Posterior vena cava (tissue), 2 donors: ENCODE data around the gene CD96. TPM values are rescaled to one million over a fixed set of nuclear protein-coding genes. Genes with fewer than 3 reads are reported as not detected.
"Not testable (repeated sequence)": the region's sequence is repeated elsewhere in the genome, so short reads cannot be mapped to it uniquely, and the experiment has no call there.

Experiments
- DNase-seq: peaks from one replicate; pipeline ENCODE4 v3.0.0-alpha.2; 2020; ENCODE audit warnings: low spot score
- intact Hi-C, 2 donors: fragments of 100-400 bp; cut with DNase I; formaldehyde crosslinking; loops; one replicate each; pipeline versions ENCODE4 v1.14.1 to v1.14.2; 2022 to 2023
- total RNA-seq, 2 donors: library from RNA; stranded (reverse); fragmentation: NEBNext Ultra II Directional; extraction: Animal tissue kit (Norgen Biotek cat#: 25700); gene quantifications; one replicate each; pipeline ENCODE4 v1.2.1, GENCODE V29; 2021
- donor health status: DM: yes; HTN: yes; CAD: no.
- donor health status: DM: yes; HTN: yes; CAD: no.

Gene CD96
- total RNA-seq, 2 donors from 2014 or later, result 1.1 to 2.5 TPM

DNA sequence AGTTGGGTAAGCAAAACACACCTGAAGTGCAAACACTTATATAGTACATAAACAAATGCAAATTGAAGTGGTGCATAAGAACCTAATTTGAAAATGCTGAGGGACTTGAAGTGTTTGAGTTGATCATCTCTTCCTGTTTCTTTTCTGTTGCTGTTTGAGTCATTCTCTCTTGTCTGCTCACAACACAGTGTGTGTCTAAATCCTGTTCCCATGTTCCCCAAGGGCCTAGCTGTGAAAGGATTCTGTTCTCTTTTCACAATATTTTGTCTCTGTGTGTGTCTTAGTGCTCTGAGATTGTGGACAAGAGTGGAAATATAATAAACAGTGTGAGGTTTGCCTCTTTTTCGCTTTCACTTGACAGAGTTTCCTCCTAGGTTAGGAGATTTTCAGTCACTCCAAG is 6.1 kb downstream of the CD96 start:
- no peak for DNase-seq
- intact Hi-C loops, result no loop called here

DNA sequence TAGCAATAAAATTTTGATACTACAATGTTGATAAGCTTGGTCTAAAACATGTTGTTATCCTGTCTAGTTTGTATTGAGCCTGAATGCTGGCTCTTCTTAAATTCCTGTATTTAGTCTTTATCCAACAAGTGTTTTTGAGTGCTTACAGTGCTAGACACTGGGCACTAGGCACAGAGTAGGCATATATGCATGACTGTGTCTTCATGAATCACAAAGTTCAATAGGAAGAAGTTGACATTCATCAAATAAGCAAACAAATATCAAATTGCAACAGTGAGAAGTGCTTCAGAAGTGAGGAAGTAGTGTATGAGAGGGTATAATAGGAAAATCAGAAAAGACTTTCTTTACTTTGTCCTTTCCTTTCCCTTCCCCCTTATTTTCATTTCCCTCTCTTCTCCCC is 6.8 kb downstream of the CD96 start:
- intact Hi-C loops, result no loop called here
- no peak for DNase-seq

DNA sequence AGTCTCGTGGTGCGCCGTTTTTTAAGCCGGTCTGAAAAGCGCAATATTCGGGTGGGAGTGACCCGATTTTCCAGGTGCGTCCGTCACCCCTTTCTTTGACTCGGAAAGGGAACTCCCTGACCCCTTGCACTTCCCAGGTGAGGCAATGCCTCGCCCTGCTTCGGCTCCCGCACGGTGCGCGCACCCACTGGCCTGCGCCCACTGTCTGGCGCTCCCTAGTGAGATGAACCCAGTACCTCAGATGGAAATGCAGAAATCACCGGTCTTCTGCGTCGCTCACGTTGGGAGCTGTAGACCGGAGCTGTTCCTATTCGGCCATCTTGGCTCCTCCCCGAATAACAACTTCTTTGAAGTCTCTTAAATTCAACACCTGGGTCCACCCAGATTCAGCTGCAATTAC is 19.9 kb downstream of the CD96 start:
- DNase-seq, intact Hi-C loops: not testable (repeated sequence)

DNA sequence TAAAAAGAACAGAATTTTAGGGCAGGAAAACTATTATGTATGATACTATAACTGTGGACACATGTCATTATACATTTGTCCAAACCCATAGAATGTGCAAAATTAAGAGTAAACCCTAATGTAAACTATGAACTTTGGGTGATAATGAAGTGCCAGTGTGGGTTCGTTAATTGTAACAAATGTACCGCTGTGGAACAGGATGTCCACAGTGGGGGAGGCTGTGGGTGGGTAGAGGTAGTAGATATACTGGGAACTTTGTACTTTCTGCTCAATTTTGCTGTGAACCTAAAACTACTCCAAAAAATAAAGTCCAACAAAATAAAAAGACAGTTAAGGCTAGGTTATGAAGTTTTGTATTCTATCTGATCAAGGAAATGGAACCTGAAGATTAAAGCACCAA is 24.8 kb downstream of the CD96 start:
- intact Hi-C loops, result no loop called here
- no peak for DNase-seq

DNA sequence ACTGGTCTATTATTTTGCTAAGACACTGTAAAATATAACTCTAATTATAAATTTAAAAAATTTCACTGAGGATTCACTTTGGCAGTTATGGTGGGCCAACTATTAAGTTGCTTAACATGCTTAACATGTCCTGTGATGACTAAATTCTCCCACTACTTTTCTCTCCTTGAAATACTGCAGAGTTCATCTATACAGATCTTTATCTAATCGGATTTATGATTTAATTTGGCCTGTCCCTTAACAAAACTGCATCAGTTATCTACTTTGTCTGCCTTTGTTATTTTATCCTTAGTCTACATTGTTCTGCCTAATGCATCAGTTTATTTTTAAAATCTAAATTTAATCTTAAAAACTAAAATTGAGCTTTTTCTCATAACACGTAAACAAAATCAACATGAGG is 26.4 kb downstream of the CD96 start:
- intact Hi-C loops, result no loop called here
- no peak for DNase-seq

DNA sequence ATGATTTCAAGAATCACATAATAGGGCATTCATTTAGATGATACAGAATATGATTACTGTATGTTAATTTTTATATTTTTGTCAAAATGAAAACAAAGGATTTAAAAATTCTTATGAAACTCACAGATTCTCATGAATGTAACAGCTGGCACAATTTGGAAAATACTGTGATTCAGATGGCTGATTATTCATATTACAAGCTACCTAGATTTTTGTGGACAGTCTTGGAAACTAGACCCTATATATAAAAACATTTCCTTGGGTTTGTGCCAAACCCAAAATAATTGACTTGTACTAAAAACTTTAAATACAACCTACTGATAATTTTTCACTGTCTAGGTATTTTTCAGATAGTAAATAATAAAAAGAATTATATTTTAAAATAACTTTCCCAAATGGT is 26.9 kb downstream of the CD96 start:
- DNase-seq, result no peak

DNA sequence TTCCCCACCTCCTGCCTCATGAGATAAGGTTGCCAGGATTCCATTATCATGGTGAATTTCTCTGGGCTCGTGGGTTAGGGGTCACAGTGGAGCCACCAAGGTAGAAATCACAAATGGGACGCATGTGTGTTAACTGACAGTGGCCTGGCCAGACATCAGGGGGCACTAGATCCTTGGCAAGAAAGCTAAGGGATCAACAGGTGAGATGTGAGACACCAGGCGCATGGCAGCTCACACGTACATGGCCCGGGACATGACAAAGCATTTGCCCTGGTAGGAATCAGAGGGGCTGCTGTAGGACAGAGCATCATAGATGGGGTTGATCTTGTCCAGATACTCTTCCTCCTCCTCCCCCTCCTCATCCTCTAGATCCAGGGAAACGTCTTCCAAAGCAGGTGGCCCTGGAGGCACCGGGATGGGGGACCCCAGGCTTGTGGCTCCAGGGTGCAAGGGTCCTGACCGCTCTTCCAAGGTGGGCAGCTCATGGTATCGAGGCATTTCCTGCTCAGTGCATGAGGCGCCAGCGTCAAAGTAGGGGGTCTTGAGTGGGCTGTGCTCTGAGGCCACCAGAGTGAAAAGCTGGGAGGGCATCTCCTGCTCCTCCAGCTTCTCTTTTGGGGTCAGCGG is 28.5 kb downstream of the CD96 start:
- intact Hi-C loops, result no loop called here
- no peak for DNase-seq

More for the DNA sequence above, 26.9 kb downstream of the CD96 start:
- intact Hi-C loops, result no loop called here

DNA sequence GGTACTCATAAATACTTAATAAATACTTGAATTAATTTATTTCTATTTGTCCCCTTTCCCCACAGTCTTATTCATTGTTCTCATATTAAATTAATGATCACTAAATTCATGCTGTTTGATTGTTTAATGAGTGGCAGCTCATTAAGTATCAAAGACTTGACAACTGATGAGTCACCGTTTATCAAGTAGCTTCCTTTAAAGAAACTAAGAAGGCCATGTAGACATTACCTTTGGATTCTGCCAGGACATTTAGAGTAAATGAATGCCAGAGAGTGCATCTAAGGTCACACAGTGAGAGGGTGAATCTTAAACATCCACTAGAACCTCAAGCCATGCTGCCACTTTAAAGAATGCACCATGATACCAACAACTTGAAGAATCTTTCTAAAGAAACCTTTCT is 29.3 kb downstream of the CD96 start:
- intact Hi-C loops, result no loop called here

DNA sequence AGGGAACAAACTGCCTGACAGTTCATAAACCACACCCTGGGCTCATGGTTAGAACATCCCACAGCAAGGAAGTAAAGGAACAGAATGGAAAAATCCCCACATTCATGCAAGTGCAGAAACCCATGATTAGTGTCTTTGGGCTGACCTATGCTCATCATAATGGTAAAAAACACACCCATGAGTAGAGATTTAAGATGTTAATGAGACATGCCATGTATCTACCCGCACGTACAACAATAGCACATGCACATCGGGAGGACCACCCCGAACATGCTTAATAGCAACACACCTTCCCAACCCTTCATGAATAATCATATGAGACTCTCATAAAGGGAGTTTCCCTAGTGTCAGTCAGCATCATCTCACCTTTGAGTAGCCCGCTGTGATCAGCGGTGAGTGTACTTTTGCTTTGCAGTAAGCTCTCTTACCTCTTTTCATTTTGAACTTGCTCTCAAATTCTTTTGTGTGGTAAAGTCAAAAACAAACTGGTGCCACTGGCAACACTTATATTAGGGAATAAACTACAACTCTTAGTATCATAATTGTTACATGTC is 30.0 kb downstream of the CD96 start:
- DNase-seq, result no peak

More for the DNA sequence above, 29.3 kb downstream of the CD96 start:
- DNase-seq, result no peak

DNA sequence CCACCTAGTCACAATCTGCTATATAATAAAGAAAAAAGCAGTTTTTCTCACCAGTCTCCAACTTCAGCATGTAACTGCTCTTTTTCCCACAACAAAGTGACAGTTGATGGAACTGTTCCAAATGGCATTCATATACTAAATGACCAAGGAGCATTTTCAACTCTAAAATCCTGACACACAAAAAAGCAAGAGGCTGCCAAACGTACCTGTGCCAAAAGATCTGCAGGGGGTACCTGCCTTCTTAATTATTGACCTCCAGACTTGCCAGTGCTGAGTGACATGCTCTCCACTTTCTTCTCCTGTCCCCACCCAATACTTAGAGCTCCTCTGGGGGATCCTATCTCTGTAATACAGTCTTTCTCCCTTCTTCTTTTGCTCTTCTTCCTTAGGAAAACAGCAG is 35.1 kb downstream of the CD96 start:
- intact Hi-C loops, result no loop called here
- no peak for DNase-seq

More for the DNA sequence above, 30.0 kb downstream of the CD96 start:
- intact Hi-C loops, result no loop called here

DNA sequence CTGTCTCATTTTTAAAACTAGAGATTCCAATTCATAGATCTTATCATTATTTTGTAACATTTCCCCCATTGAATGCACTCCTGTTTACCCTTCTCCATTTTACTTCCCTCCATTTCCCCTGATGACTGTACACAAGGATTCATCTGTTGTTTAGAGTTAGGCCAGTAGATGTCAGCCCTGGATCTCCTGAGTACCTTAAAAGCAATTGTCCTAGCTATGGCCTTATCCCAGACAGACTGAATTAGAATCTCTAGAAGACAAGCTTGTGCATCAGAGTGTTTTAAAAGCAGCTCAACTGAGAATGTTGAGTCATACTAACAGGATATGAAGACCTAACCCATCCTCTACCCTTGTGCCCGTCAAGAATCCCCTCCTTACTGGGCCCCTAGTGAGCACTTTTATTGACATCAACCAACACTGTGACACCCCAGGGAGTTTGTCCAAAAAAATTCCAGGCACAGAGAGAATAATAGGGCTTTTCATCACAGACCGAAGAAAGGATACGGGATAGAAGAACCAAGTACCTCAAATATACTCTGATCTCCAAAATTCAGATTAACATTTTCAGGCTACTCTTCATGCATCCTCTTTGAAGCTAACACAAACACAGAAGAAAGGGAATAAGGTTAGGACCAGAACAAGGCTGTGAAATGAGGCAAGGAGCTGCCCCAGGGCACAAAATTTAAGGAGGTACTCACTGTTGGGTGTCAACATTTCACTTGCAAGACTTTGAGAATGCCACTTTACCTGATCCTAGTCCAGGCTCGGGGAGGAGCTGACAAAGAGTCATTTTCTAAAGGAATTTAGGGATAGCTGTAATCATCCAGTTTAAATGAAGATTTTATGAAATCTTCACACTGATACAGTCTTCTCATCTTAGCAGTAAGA is 36.0 kb downstream of the CD96 start:
- no peak for DNase-seq
- intact Hi-C loops, result no loop called here

DNA sequence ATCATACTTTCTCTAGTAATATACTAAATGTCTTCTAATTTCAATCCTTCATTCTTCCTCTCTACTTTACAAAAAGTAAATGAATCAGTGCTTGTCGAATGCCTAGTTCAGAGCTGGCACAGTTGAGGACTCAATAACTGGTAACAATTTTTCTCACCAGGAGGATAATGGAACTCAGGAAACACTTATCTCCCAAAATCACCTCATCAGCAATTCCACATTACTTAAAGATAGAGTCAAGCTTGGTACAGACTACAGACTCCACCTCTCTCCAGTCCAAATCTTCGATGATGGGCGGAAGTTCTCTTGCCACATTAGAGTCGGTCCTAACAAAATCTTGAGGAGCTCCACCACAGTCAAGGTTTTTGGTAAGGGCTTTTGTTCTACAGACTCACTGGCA is 36.9 kb downstream of the CD96 start:
- no peak for DNase-seq
- intact Hi-C loops, result no loop called here

DNA sequence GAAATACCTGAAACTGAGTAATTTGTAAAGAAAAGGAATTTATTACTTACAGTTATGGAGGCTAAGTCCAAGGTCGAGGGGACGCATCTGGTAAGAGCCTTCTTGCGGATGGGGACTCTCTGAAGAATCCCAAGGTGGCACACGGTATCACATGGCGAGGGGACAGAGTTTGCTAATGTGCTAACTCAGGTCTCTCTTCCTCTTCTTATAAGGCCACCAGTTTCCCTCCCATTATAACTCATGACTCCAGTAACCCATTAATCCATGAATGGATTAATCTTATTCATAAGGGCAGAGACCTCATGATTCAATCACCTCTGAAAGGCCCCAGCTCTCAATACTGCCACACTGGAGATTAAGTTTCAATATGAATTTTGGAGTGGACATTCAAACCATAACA is 37.5 kb downstream of the CD96 start:
- DNase-seq, result no peak
- intact Hi-C loops, result no loop called here

DNA sequence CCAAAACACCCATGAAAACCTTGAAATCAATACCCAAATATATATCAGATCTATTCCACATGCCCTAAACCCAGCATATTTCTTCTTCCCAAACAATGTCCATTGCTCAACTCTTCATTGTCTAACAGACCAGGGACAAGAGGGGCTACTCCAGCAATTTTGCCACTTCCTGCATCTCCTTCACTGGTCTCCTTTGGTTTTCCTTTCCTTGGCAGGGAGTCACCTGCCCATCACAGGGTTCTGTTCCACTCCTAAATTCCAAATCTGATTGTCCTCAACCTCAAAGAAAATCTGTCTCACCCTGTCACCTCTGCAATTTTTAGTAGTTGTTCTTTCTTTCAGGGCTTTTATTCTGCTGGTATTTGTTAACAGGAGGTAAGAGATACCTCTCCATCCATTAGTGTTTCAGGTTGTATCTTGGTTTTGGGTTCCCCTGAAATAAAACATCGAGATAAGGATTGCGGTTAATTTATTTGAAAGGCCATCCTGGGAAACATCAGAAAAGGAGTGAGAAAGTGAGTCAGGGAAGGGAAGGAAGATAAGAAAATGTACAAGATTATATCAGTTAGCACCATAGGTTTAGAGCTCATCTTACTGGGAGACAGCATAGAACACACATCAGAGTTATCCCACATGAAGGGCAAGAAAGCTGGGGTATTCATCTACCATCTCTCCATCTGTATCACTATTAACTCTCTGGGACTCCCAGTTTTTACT is 39.6 kb downstream of the CD96 start:
- intact Hi-C loops, result no loop called here
- DNase-seq, result no peak

DNA sequence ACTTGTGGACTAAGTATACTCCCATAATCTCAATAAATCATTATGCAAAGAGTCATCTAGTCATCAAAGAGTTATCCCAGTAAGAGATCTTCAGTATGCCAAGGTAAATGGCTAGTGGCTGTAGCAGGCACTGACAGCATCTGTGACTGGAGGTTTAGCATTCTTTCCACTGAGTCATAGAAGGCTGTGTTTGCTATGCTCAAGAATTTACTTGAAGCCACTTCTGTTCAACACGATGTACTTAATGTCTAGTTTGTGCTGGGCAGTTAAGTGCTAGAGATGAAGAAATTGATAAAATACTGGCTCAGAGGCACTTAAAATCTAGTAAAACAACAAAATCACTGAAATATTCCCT is 40.1 kb downstream of the CD96 start:
- intact Hi-C loops, result no loop called here
- no peak for DNase-seq

DNA sequence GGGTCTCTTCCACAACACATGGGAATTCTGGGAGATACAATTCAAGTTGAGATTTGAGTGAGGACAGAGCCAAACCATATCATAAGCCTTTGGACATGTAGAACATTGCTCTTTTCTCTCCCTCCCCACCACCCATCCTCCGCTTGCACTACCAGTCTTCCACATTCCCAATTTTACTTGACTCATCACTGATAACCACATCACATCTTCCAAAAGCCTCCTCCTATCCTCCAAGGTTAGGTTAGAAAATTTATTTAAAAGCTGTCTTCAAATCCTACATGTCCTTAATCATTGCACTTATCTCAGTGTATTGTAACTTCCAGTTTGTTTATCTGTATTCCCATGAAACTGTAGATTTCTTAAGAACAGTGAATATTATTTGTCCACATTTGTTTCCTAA is 42.7 kb downstream of the CD96 start:
- intact Hi-C loops, result no loop called here
- no peak for DNase-seq

DNA sequence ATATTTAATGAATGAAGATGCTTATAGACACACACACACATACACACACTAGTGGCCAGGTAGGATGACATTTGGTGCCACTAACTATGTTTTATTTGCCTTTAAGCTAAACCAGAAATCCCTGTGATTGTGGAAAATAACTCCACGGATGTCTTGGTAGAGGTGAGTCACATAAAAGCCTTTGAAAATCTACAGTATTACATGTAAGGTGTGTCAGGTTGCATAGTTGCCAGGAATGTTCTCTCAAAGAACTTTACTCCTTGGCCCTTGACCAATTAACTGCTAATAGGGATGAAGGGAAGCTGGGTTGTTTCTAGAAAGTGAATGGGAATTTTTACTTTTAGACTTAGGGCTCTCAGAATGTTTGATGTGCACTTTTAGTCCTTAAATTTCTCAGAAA is 43.2 kb downstream of the CD96 start:
- intact Hi-C loops, result no loop called here
- no peak for DNase-seq

DNA sequence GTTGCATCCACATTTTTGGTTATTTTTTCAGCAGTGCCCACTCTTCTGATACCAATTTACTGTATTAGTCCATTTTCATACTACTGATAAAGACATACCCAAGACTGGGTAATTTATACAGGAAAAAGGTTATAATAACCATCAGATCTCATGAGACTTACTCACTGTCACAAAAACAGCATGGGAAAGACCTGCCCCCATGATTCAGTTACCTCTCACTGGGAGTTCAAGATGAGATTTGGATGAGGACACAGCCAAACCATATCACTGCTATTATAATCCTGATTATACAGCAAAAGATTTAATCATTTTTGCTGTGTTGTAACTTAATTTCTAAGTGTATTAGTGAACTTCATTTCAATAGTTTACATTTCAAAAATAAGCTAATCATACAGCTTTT is 46.5 kb downstream of the CD96 start:
- intact Hi-C loops, result no loop called here
- no peak for DNase-seq

DNA sequence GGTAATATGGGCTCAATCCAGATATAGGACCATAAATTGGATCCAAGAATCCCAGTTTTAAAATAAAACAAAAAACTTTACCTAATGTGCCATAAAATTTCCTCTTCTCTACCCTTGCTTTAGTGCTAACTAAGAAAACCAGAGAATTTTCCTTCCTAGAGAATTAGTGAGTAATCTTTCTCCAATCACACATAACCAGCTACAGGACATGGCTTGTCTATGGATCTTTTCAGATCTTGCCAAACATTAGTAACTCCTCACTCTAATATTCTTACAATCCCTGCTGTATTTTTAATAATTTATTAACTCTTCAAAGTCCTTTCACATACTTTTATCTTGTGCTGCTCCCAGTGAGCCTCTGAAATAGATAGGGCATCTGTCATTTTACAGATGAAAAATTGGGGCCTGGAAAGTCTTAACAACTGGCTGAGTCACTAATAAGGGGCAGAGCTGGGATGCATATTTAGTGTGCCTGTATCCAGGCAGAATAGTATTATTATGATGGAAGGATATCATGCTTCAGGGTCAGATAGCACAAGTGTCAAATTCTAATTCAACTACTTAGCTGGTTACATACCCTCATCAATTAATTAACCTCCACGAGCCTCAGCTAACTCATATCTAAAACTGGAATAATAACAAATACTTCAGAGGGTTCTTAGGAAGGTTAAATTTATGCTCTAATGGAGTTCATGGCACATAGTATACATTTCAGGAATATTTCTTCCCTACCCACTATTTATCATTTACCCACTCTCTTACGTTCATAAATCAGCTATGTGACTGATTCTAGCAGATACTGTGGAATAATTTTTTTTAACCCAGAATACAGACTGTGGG is 47.5 kb downstream of the CD96 start:
- DNase-seq, result no peak
- intact Hi-C loops, result no loop called here
